K562 (cell line): Measurements from ENCODE around the gene SLC22A23. TPM values are rescaled to one million over a fixed set of nuclear protein-coding genes. Genes with fewer than 3 reads are reported as not detected.

Experiments used
- CREB5 ChIP-seq: fragments of 250-450 bp; sonication (Bioruptor Pico); IDR thresholded peaks from 2 replicates; pipeline ENCODE4 v1.5.0; 2020; ENCODE audit warnings: mild to moderate bottlenecking
- EGR1 ChIP-seq: fragments of 450-650 bp; conservative IDR thresholded peaks from 2 replicates; pipeline ENCODE4 v1.6.1; 2017; ENCODE audit warnings: mild to moderate bottlenecking
- FOXK2 ChIP-seq, 2 experiments: fragments of 450-650 bp; IDR thresholded peaks in 1 of 2; conservative IDR thresholded peaks in 1 of 2; 2 replicates each; pipeline ENCODE4 v1.6.1; 2016; ENCODE audit warnings: low read depth in 2 of 2, mild to moderate bottlenecking in 1 of 2
- HDAC2 ChIP-seq: fragments of 450-650 bp; IDR thresholded peaks from 2 replicates; pipeline ENCODE4 v1.6.1; 2016; ENCODE audit warnings: mild to moderate bottlenecking
- L3MBTL2 ChIP-seq: fragments of 450-650 bp; IDR thresholded peaks from 2 replicates; pipeline ENCODE4 v1.6.1; 2016; ENCODE audit warnings: mild to moderate bottlenecking, moderate library complexity
- MAFK ChIP-seq: IDR thresholded peaks from 2 replicates; pipeline ENCODE4 v1.6.1; 2011; ENCODE audit warnings: low read length, improper control_type of control experiment
- MAX ChIP-seq: sonication (generic); formaldehyde crosslinking; IDR thresholded peaks from 2 replicates; pipeline ENCODE4 v1.9.0; 2022; ENCODE audit warnings: mild to moderate bottlenecking, missing genetic modification reagents
- PYGO2 ChIP-seq: fragments of 450-650 bp; IDR thresholded peaks from 2 replicates; pipeline ENCODE4 v1.6.1; 2016; ENCODE audit warnings: mild to moderate bottlenecking, missing genetic modification characterization, moderate library complexity, missing compliant biosample characterization
- RBM17 ChIP-seq: fragments of 200-400 bp; formaldehyde crosslinking; IDR thresholded peaks from 2 replicates; pipeline ENCODE4 v1.6.1; 2017; ENCODE audit warnings: low read depth, mild to moderate bottlenecking, low read length, borderline replicate concordance
- REST ChIP-seq, 2 experiments: fragments of 450-650 bp; formaldehyde crosslinking in 1 of 2; IDR thresholded peaks; 2 replicates each; pipeline versions ENCODE4 v1.4.0 to v1.6.1; 2014 to 2020; ENCODE audit warnings: mild to moderate bottlenecking in 2 of 2, borderline replicate concordance in 1 of 2, low read depth in 1 of 2
- SMARCE1 ChIP-seq: fragments of 450-650 bp; IDR thresholded peaks from 2 replicates; pipeline ENCODE4 v1.7.1; 2016; ENCODE audit warnings: mild to moderate bottlenecking
- STAG1 ChIP-seq: sonication (generic); formaldehyde crosslinking; IDR thresholded peaks from 2 replicates; pipeline ENCODE4 v1.5.0; 2020; ENCODE audit warnings: missing genetic modification reagents, borderline replicate concordance
- ZNF764 ChIP-seq: fragments of 250-450 bp; sonication (Bioruptor Pico); IDR thresholded peaks from 2 replicates; pipeline ENCODE4 v1.4.0; 2020; ENCODE audit warnings: low read depth, mild to moderate bottlenecking, moderate library complexity
- polyA plus RNA-seq, 8 experiments: library from polyadenylated mRNA; depleted of rRNA in 4 of 8; stranded (reverse) in 5 of 8; unstranded in 3 of 8; fragments of >200 nt; fragmentation: Nextera tagmentation in 2 of 8; fragmentation: Illumina TruSeq in 1 of 8; extraction: Ambion mirVana in 2 of 8; extraction: Trizol in 1 of 8; gene quantifications; 2 replicates each; pipeline versions ENCODE4 v1.2.1 to v1.2.3, GENCODE V29; 2011 to 2014; ENCODE audit warnings: inconsistent platforms in 1 of 8, missing spikeins in 1 of 8
- total RNA-seq, 7 experiments: library from RNA; depleted of rRNA in 6 of 7; stranded (reverse); fragments of >200 nt in 6 of 7; fragmentation: Illumina TruSeq in 2 of 7; extraction: Trizol in 2 of 7; gene quantifications; 2 replicates each; pipeline versions ENCODE4 v1.2.1 to v1.2.3, GENCODE V29; 2011 to 2021; ENCODE audit warnings: low replicate concordance in 1 of 7
- TF ChIP-seq, protein P1 (sequence below), 3 experiments: fragments of 200-800 bp in 1 of 3; sonication (Bioruptor generic) in 1 of 3; sonication (generic) in 1 of 3; formaldehyde crosslinking in 1 of 3; IDR thresholded peaks; 2 replicates each; pipeline versions ENCODE4 v1.6.1 to v1.8.0; 2016 to 2022; ENCODE audit warnings: mild to moderate bottlenecking in 2 of 3, missing compliant biosample characterization in 2 of 3, missing genetic modification characterization in 2 of 3, missing genetic modification reagents in 1 of 3

The SLC22A23 gene
- total and polyA plus RNA-seq, 9 of the 15 experiments (the other 6 are each of a cell fraction or from before 2014, with no cell fraction given): 0.30 to 8.7 (median 2.5) TPM

DNA sequence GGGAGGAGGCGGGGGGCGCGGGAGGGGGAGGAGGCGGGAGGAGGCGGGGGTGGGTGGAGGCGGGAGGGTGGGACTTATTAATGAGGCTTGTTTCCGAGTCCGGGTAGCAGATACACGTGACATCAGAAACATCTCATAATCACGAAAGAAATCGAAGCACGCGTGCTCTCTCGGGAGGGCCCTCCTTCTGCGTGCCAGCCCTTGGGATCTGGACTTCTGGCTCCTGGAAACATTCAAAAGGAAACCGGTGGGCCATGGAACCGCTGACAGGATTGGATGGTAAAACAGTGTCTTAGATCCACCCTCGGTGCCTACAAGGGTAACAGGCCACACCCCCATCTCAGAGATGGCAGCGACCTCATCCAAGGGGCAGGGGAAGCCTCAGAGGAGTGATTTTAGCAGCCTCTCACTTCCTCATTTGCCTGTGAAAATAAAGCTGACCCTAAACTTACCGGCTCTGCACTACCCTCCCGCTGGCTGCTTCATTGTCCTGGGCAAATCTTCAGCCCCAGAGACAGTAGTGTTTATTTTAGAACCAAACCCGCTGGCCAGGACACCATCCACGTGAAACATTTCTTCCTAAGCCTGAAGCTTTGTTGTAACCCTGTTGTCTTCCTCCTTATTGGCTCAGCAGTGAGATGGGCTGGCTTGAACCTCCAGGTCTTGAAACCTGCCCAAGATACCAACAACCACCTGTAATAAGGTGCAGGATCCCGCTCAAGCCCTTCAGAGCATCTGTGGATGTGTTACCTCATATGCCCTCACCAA, 100.6 kb downstream of the SLC22A23 start (continued):
- TF ChIP-seq REST (IDR thresholded peaks at IDR 0.05; ENCODE audit: borderline replicate concordance) (peak; percentile 9; the same call in 1 of the 2 replicates), REST (CRISPR knock-in tag; IDR thresholded peaks at IDR 0.05; ENCODE audit: low read depth) (no peak), ZNF764 (CRISPR knock-in tag) (0 out of 2 replicates have a peak, but pooled peaks have one; percentile 16), STAG1 (no peak), MAFK (0 out of 2 replicates have a peak, but pooled peaks have one; percentile 22), HDAC2 (peak; percentile 61), RBM17 (no peak), L3MBTL2 (peak; percentile 43), MAX (CRISPR knock-in tag) (peak; percentile 43; the same call in 1 of the 2 replicates), CREB5 (CRISPR knock-in tag) (no peak), FOXK2 (conservative IDR thresholded peaks at IDR 0.05 in 1 of 2, IDR thresholded peaks at IDR 0.05 in 1 of 2; ENCODE audit: low read depth in 2 of 2) (peak; percentile 49 to 53; a peak in 2 of 4 replicates), EGR1 (peak; percentile 50; the same call in 1 of the 2 replicates), PYGO2 (tag) (no peak), SMARCE1 (peak; percentile 22; the same call in 1 of the 2 replicates)
- TF ChIP-seq, protein P1, sequence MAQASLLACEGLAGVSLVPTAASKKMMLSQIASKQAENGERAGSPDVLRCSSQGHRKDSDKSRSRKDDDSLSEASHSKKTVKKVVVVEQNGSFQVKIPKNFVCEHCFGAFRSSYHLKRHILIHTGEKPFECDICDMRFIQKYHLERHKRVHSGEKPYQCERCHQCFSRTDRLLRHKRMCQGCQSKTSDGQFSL (CRISPR knock-in tag; IDR thresholded peaks at IDR 0.05): peak; percentile 70
- TF ChIP-seq, protein P1 (tag; IDR thresholded peaks at IDR 0.05): peak in 1 of 2 experiments; percentile 93; a peak in 2 of 4 replicates
